ENCODE measurements around the gene ZFPM1. TPM values are rescaled to one million over a fixed set of nuclear protein-coding genes. Genes with fewer than 3 reads are reported as not detected.

Gene ZFPM1
- total RNA-seq, 1 donor from 2014 or later = 9.6 TPM

- intact Hi-C loops (cut with DNase I) = no loop called here
- DNase-seq (ENCODE audit: low spot score) = no peak
These were observed 21.4 kb upstream of the ZFPM1 start for GRCh38 chr16:88431651-88432050.

GRCh38 chr16:88432174-88432573 is 20.9 kb upstream of the ZFPM1 start:
- intact Hi-C loops (cut with DNase I) = no loop called here
- no peak for DNase-seq (ENCODE audit: low spot score)

GRCh38 chr16:88432753-88433152 is 20.3 kb upstream of the ZFPM1 start:
- no peak for DNase-seq (ENCODE audit: low spot score)

GRCh38 chr16:88433632-88434352 is 19.3 kb upstream of the ZFPM1 start:
- intact Hi-C loops (cut with DNase I) = no loop called here
- DNase-seq (ENCODE audit: low spot score) = no peak

More at GRCh38 chr16:88432753-88433152, 20.3 kb upstream of the ZFPM1 start:
- intact Hi-C loops (cut with DNase I) = no loop called here

- DNase-seq (ENCODE audit: low spot score) = no peak
- intact Hi-C loops (cut with DNase I) = no loop called here
These were observed 18.8 kb upstream of the ZFPM1 start for GRCh38 chr16:88434353-88434690.

- no peak for DNase-seq (ENCODE audit: low spot score)
- intact Hi-C loops (cut with DNase I) = loop anchor here (5.0 kb wide), 1 partner anchor 452 kb away; no protein-coding TSS in a partner anchor
These were observed 18.3 kb upstream of the ZFPM1 start for GRCh38 chr16:88434746-88435145.

- intact Hi-C loops (cut with DNase I) = loop anchor here (2.0 to 5.0 kb wide), 2 partner anchors 241 to 453 kb away; no protein-coding TSS in a partner anchor
- DNase-seq (ENCODE audit: low spot score) = no peak
These were observed 17.4 kb upstream of the ZFPM1 start for GRCh38 chr16:88435437-88436355.

GRCh38 chr16:88436796-88437195 is 16.3 kb upstream of the ZFPM1 start:
- intact Hi-C loops (cut with DNase I) = loop anchor here (2.0 to 5.0 kb wide), 2 partner anchors 242 to 454 kb away; no protein-coding TSS in a partner anchor
- no peak for DNase-seq (ENCODE audit: low spot score)

- no peak for DNase-seq (ENCODE audit: low spot score)
- intact Hi-C loops (cut with DNase I) = loop anchor here (2.0 to 5.0 kb wide), 2 partner anchors 243 to 455 kb away; no protein-coding TSS in a partner anchor
These were observed 15.6 kb upstream of the ZFPM1 start for GRCh38 chr16:88437367-88437964.

GRCh38 chr16:88438084-88438870 is 14.8 kb upstream of the ZFPM1 start:
- intact Hi-C loops (cut with DNase I) = loop anchor here (5.0 kb wide), 1 partner anchor 456 kb away; no protein-coding TSS in a partner anchor
- DNase-seq (ENCODE audit: low spot score) = no peak

- DNase-seq (ENCODE audit: low spot score) = no peak
- intact Hi-C loops (cut with DNase I) = loop anchor here (5.0 kb wide), 1 partner anchor 457 kb away; no protein-coding TSS in a partner anchor
These were observed 14.1 kb upstream of the ZFPM1 start for GRCh38 chr16:88439016-88439415.

- intact Hi-C loops (cut with DNase I) = loop anchor here (5.0 kb wide), 1 partner anchor 457 kb away; no protein-coding TSS in a partner anchor
- no peak for DNase-seq (ENCODE audit: low spot score)
These were observed 13.4 kb upstream of the ZFPM1 start for GRCh38 chr16:88439706-88440105.

GRCh38 chr16:88440111-88440510 is 13.0 kb upstream of the ZFPM1 start:
- intact Hi-C loops (cut with DNase I) = no loop called here
- no peak for DNase-seq (ENCODE audit: low spot score)

- intact Hi-C loops (cut with DNase I) = no loop called here
- no peak for DNase-seq (ENCODE audit: low spot score)
These were observed 12.2 kb upstream of the ZFPM1 start for GRCh38 chr16:88440686-88441405.

- intact Hi-C loops (cut with DNase I) = no loop called here
- no peak for DNase-seq (ENCODE audit: low spot score)
These were observed 11.6 kb upstream of the ZFPM1 start for GRCh38 chr16:88441460-88441859.

- DNase-seq (ENCODE audit: low spot score) = no peak
- intact Hi-C loops (cut with DNase I) = loop anchor here (2.0 kb wide), 1 partner anchor 120 kb away; no protein-coding TSS in a partner anchor
These were observed 10.7 kb upstream of the ZFPM1 start for GRCh38 chr16:88442383-88442726.

GRCh38 chr16:88442727-88443576 is 10.1 kb upstream of the ZFPM1 start:
- intact Hi-C loops (cut with DNase I) = loop anchor here (1.0 to 2.0 kb wide), 2 partner anchors 84 to 120 kb away; no protein-coding TSS in a partner anchor
- peak; percentile 86 for DNase-seq (ENCODE audit: low spot score)
